ENCODE measurements around the gene THEM5.

THEM5 gene

GRCh38 chr1:151803164-151803563, 50.3 kb downstream of the THEM5 start:
- no peak for TF ChIP-seq CTCF (IDR thresholded peaks at IDR 0.05; ENCODE audit: control insufficient read depth, extremely low read depth, insufficient read depth)
- no peak for DNase-seq (ENCODE audit: low read depth)
- H3K4me3 ChIP-seq (ENCODE audit: low read depth, low read length), result no peak overlapping the region

GRCh38 chr1:151802372-151802771, 51.1 kb downstream of the THEM5 start:
- DNase-seq (ENCODE audit: low read depth), result no peak
- H3K4me3 ChIP-seq (ENCODE audit: low read depth, low read length), result no peak overlapping the region
- TF ChIP-seq CTCF (IDR thresholded peaks at IDR 0.05; ENCODE audit: control insufficient read depth, extremely low read depth, insufficient read depth), result no peak

GRCh38 chr1:151801846-151802245, 51.7 kb downstream of the THEM5 start:
- no peak for TF ChIP-seq CTCF (IDR thresholded peaks at IDR 0.05; ENCODE audit: control insufficient read depth, extremely low read depth, insufficient read depth)
- H3K4me3 ChIP-seq (ENCODE audit: low read depth, low read length), result no peak overlapping the region
- DNase-seq (ENCODE audit: low read depth), result no peak

- H3K4me3 ChIP-seq (ENCODE audit: low read depth, low read length), result no peak overlapping the region
- TF ChIP-seq CTCF (IDR thresholded peaks at IDR 0.05; ENCODE audit: control insufficient read depth, extremely low read depth, insufficient read depth), result no peak
- DNase-seq (ENCODE audit: low read depth), result no peak
These were observed 52.1 kb downstream of the THEM5 start for GRCh38 chr1:151801310-151801820.

GRCh38 chr1:151800830-151801229, 52.7 kb downstream of the THEM5 start:
- no peak for DNase-seq (ENCODE audit: low read depth)
- H3K4me3 ChIP-seq (ENCODE audit: low read depth, low read length), result no peak overlapping the region
- no peak for TF ChIP-seq CTCF (IDR thresholded peaks at IDR 0.05; ENCODE audit: control insufficient read depth, extremely low read depth, insufficient read depth)

GRCh38 chr1:151799179-151800022, 54.1 kb downstream of the THEM5 start:
- TF ChIP-seq CTCF (IDR thresholded peaks at IDR 0.05; ENCODE audit: control insufficient read depth, extremely low read depth, insufficient read depth), result no peak

More at GRCh38 chr1:151799179-151800022, 54.1 kb downstream of the THEM5 start:
- no peak overlapping the region for H3K4me3 ChIP-seq (ENCODE audit: low read depth, low read length)
- DNase-seq (ENCODE audit: low read depth), result no peak
